MCF 10A (cell line): ENCODE measurements around the gene CRYBG1. TPM values are rescaled to one million over a fixed set of nuclear protein-coding genes. Genes with fewer than 3 reads are reported as not detected.
A peak's percentile ranks its signal among the peaks of the same experiment; 100 is the strongest.

Experiments used
- BruUV-seq: library from RNA; stranded (reverse); fragments of 400-500 nt; replicated peaks from 2 replicates; lab custom pipeline; 2021; lab: Mats Ljungman, UMichigan
- CTCF ChIA-PET: fragments of 300-600 bp; sonication (Branson Sonifier 250); formaldehyde crosslinking; extraction: SDS; loops from one replicate; lab custom pipeline; 2021; ENCODE audit warnings: antibody characterized with exemption, inconsistent platforms; lab: Yijun Ruan, JAX
- POLR2A ChIA-PET: fragments of 300-600, 350-650 bp; sonication (Branson Sonifier 250); formaldehyde crosslinking; extraction: SDS; loops from one replicate; lab custom pipeline; 2020; ENCODE audit warnings: antibody characterized with exemption, inconsistent platforms; lab: Yijun Ruan, JAX
- DNase-seq: peaks from one replicate; pipeline ENCODE4 v3.0.0-alpha.2; 2018; ENCODE audit not compliant: unreplicated experiment
- H3K27ac Mint-ChIP-seq: one replicate; pipeline ENCODE4 v1.8.0; 2022; ENCODE audit warnings: mild to moderate bottlenecking, low read depth, mixed read lengths; ENCODE audit not compliant: unreplicated experiment
- H3K27me3 Mint-ChIP-seq: one replicate; pipeline ENCODE4 v1.8.0; 2022; ENCODE audit warnings: mixed read lengths; ENCODE audit not compliant: insufficient read depth, unreplicated experiment
- H3K36me3 Mint-ChIP-seq: one replicate; pipeline ENCODE4 v1.8.0; 2022; ENCODE audit warnings: mild to moderate bottlenecking, moderate library complexity, mixed read lengths; ENCODE audit not compliant: insufficient read depth, unreplicated experiment
- H3K4me1 Mint-ChIP-seq: one replicate; pipeline ENCODE4 v1.8.0; 2022; ENCODE audit warnings: mixed read lengths; ENCODE audit not compliant: insufficient read depth, unreplicated experiment
- H3K4me3 Mint-ChIP-seq: one replicate; pipeline ENCODE4 v1.8.0; 2022; ENCODE audit warnings: mild to moderate bottlenecking, moderate library complexity, mixed read lengths; ENCODE audit not compliant: unreplicated experiment
- H3K9me3 Mint-ChIP-seq: one replicate; pipeline ENCODE4 v1.8.0; 2022; ENCODE audit warnings: mixed read lengths; ENCODE audit not compliant: unreplicated experiment
- intact Hi-C: fragments of 100-400 bp; cut with micrococcal nuclease; formaldehyde crosslinking; loops from 2 replicates; pipeline ENCODE4 v1.14.1; 2022
- total RNA-seq: library from RNA; stranded (reverse); gene quantifications from 2 replicates; pipeline ENCODE4 v1.2.3, GENCODE V29; 2022
- TF ChIP-seq, protein P1 (sequence below): fragments of 200-600 bp; IDR thresholded peaks from one replicate; pipeline ENCODE4 v1.8.0; 2022; ENCODE audit warnings: antibody characterized with exemption, mild to moderate bottlenecking; ENCODE audit not compliant: unreplicated experiment

CRYBG1 gene
- total RNA-seq, 1 experiment from 2014 or later = 45.3 TPM

- no peak overlapping the region for H3K4me3 Mint-ChIP-seq
- ChIA-PET CTCF (interaction anchor here (1.0 to 2.5 kb wide), 3 partner anchors 18 to 87 kb away, joined by 3 to 8 read pairs (median 4); no protein-coding TSS in a partner anchor), POLR2A (interaction anchor here (1.0 to 12.5 kb wide), 3 partner anchors 20 to 41 kb away, joined by 4 to 191 read pairs (median 5); no protein-coding TSS in a partner anchor)
- no peak for DNase-seq
- no peaks in the 10 kb centered on the region for H3K27me3 Mint-ChIP-seq
- no peaks in the 10 kb centered on the region for H3K36me3 Mint-ChIP-seq
- no TSS peak for BruUV-seq
- H3K9me3 Mint-ChIP-seq = no peaks in the 10 kb centered on the region
- H3K4me1 Mint-ChIP-seq = no peaks in the 10 kb centered on the region
- no peak overlapping the region for H3K27ac Mint-ChIP-seq
- intact Hi-C loops = no loop called here
- TF ChIP-seq, protein P1, sequence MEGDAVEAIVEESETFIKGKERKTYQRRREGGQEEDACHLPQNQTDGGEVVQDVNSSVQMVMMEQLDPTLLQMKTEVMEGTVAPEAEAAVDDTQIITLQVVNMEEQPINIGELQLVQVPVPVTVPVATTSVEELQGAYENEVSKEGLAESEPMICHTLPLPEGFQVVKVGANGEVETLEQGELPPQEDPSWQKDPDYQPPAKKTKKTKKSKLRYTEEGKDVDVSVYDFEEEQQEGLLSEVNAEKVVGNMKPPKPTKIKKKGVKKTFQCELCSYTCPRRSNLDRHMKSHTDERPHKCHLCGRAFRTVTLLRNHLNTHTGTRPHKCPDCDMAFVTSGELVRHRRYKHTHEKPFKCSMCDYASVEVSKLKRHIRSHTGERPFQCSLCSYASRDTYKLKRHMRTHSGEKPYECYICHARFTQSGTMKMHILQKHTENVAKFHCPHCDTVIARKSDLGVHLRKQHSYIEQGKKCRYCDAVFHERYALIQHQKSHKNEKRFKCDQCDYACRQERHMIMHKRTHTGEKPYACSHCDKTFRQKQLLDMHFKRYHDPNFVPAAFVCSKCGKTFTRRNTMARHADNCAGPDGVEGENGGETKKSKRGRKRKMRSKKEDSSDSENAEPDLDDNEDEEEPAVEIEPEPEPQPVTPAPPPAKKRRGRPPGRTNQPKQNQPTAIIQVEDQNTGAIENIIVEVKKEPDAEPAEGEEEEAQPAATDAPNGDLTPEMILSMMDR = no peak
Observed at GRCh38 chr6:106469882-106470281, 109.4 kb downstream of the CRYBG1 start.

- POLR2A ChIA-PET = interaction anchor here (1.0 to 12.5 kb wide), 3 partner anchors 20 to 41 kb away, joined by 4 to 191 read pairs (median 5); no protein-coding TSS in a partner anchor
- no peaks in the 10 kb centered on the region for H3K4me1 Mint-ChIP-seq
- no peaks in the 10 kb centered on the region for H3K9me3 Mint-ChIP-seq
- CTCF ChIA-PET = interaction anchor here (0.8 to 2.5 kb wide), 4 partner anchors 18 to 163 kb away, joined by 3 to 8 read pairs (median 4); no protein-coding TSS in a partner anchor
- intact Hi-C loops = no loop called here
- BruUV-seq = no TSS peak
- no peaks in the 10 kb centered on the region for H3K36me3 Mint-ChIP-seq
- H3K4me3 Mint-ChIP-seq = no peak overlapping the region
- DNase-seq = peak; percentile 15
- TF ChIP-seq, protein P1 = no peak
- H3K27ac Mint-ChIP-seq = no peak overlapping the region
- H3K27me3 Mint-ChIP-seq = no peaks in the 10 kb centered on the region
Observed at GRCh38 chr6:106470316-106470715, 109.8 kb downstream of the CRYBG1 start.

- Mint-ChIP-seq H3K9me3 (no peaks in the 10 kb centered on the region), H3K36me3 (no peaks in the 10 kb centered on the region), H3K4me3 (no peak overlapping the region), H3K27ac (no peak overlapping the region), H3K4me1 (no peaks in the 10 kb centered on the region), H3K27me3 (no peaks in the 10 kb centered on the region)
- DNase-seq = no peak
- BruUV-seq = no TSS peak
- intact Hi-C loops = no loop called here
- CTCF ChIA-PET = interaction anchor here (0.8 to 2.5 kb wide), 3 partner anchors 18 to 162 kb away, joined by 4 to 8 read pairs (median 4); no protein-coding TSS in a partner anchor
- TF ChIP-seq, protein P1 = no peak
- POLR2A ChIA-PET = interaction anchor here (1.0 to 12.5 kb wide), 3 partner anchors 21 to 40 kb away, joined by 4 to 191 read pairs (median 5); no protein-coding TSS in a partner anchor
Observed at GRCh38 chr6:106470811-106471210, 110.3 kb downstream of the CRYBG1 start.

DNA sequence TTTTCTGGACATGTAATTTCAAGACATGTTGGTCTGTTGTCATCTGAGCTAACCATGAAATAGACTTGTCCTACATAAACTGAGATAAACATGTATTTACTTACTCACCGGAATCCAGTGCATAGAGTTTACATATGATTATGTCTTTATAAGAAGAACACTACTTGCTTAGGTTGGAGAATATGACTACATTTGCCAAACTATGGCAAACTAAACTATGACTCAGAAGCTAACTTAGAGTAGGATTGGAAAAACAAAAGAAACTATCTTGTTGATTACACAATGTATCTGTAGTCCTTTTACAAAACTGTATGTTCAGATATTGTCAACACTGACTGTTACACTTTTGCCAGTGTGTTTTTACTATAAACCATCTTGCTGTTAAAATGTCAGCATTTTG, 113.3 kb downstream of the CRYBG1 start:
- H3K27me3 Mint-ChIP-seq = no peaks in the 10 kb centered on the region
- no peak overlapping the region for H3K4me3 Mint-ChIP-seq
- CTCF ChIA-PET = interaction anchor here (0.7 to 2.1 kb wide), 4 partner anchors 13 to 88 kb away, joined by 3 to 15 read pairs (median 4); no protein-coding TSS in a partner anchor
- BruUV-seq = no TSS peak
- H3K4me1 Mint-ChIP-seq = peaks cover 13% of the 10 kb centered on the region
- POLR2A ChIA-PET = interaction anchor here (0.6 to 12.5 kb wide), 17 partner anchors 11 to 148 kb away, joined by 3 to 191 read pairs (median 5); partner anchors contain the start of gene ATG5
- H3K36me3 Mint-ChIP-seq = no peaks in the 10 kb centered on the region
- no peaks in the 10 kb centered on the region for H3K9me3 Mint-ChIP-seq
- intact Hi-C loops = no loop called here
- peak; percentile 80 for DNase-seq
- TF ChIP-seq, protein P1 = no peak
- H3K27ac Mint-ChIP-seq = no peak overlapping the region
